Measurements from ENCODE around the gene NTSR1. TPM values are rescaled to one million over a fixed set of nuclear protein-coding genes. Genes with fewer than 3 reads are reported as not detected.

The NTSR1 gene
- polyA plus RNA-seq, 1 experiment = 0.09 TPM

GRCh38 chr20:62805711-62806382 lies 97.2 kb downstream of the NTSR1 start:
- TF ChIP-seq CTCF (IDR thresholded peaks at IDR 0.05; ENCODE audit: low read depth, low read length) = no peak
- H3K27ac ChIP-seq (ENCODE audit: low read depth, low read length) = no peak overlapping the region
- DNase-seq (ENCODE audit: low read depth, low spot score) = no peak
- H3K27me3 ChIP-seq (ENCODE audit: control insufficient read depth, insufficient read depth, low read length) = no peaks in the 10 kb centered on the region
- ChIA-PET CTCF (no interaction called here), POLR2A (interaction anchor here (0.5 to 1.0 kb wide), 2 partner anchors 16 to 131 kb away, joined by 3 to 4 read pairs; no protein-coding TSS in a partner anchor)
- H3K9me3 ChIP-seq (ENCODE audit: control insufficient read depth, insufficient read depth, low read length) = no peaks in the 10 kb centered on the region; the same call in 1 of the 2 replicates
- H3K4me3 ChIP-seq (ENCODE audit: low read depth, low read length) = peak overlapping the region; percentile 68

DNA sequence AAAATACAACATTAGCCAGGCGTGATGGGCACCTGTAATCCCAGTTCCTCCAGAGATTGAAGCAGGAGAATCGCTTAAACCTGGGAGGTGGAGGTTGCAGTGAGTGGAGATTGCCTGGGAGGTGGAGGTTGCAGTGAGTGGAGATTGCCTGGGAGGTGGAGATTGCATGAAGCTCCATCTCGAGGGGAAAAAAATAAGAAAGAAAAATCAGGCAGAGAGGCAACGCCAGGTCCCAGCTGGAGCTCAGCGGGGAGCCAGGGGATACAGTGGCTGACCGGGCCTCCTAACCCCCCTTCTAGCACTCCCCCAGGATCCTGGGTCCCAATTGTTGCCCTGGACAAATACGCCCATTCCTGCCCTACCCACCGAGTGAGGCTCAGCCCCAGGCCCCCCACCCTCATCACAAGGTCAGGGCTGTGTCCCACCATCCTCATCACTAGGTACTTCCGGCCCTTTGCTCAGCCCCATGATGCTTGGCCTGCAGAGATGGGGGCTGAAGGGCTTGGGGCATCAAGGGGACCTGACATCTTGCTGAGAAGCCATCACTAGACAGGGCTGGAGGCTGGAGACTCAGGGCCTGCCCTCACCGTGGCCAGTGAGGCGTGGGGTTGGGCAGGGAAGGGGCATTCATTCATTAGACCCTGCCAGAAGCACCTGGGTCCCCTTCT lies 97.9 kb downstream of the NTSR1 start:
- no peak for DNase-seq (ENCODE audit: low read depth, low spot score)

DNA sequence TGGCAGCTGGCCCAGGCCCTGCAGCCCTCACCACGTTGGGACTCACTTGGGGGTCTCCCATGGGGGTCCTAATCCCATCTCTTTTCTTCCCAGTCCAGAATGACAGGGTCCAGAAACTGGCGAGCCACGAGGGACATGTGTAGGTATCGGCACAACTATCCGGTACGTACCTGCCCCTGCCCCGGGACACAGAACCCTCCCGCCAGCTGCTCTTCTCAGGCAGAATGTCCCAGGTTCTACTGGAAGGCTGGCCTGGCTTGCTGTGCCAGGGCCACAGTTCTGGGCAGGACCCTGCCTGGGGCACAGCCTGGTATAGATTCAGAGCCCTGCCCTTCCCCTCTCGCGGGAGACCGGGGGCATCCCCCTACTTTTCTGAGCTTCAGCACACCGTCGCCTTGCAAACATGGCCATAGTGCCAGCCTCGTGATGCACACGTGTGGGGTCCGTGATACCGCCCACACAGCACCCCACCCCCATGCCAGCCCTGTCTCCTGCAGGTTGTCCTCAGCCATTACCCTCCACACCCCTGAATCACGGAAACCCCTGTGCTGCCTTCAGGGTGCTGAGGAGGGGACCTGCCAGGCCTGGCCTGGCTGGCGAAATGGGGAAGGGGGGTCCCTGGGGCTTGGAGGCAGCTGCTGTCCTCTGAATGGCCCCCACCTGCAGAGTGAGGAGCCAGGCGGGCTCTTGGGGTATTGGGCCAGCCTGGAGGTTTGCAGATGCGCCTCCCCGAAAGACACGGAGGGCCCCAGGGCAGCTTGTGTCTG lies 99.0 kb downstream of the NTSR1 start:
- POLR2A ChIA-PET = no interaction called here

More for the DNA sequence above, 97.9 kb downstream of the NTSR1 start:
- no peak overlapping the region for H3K27ac ChIP-seq (ENCODE audit: low read depth, low read length)
- TF ChIP-seq CTCF (IDR thresholded peaks at IDR 0.05; ENCODE audit: low read depth, low read length) = no peak
- CTCF ChIA-PET = no interaction called here
- peak overlapping the region; percentile 68 for H3K4me3 ChIP-seq (ENCODE audit: low read depth, low read length)
- H3K9me3 ChIP-seq (ENCODE audit: control insufficient read depth, insufficient read depth, low read length) = no peaks in the 10 kb centered on the region; the same call in 1 of the 2 replicates
- POLR2A ChIA-PET = no interaction called here
- no peaks in the 10 kb centered on the region for H3K27me3 ChIP-seq (ENCODE audit: control insufficient read depth, insufficient read depth, low read length)

DNA sequence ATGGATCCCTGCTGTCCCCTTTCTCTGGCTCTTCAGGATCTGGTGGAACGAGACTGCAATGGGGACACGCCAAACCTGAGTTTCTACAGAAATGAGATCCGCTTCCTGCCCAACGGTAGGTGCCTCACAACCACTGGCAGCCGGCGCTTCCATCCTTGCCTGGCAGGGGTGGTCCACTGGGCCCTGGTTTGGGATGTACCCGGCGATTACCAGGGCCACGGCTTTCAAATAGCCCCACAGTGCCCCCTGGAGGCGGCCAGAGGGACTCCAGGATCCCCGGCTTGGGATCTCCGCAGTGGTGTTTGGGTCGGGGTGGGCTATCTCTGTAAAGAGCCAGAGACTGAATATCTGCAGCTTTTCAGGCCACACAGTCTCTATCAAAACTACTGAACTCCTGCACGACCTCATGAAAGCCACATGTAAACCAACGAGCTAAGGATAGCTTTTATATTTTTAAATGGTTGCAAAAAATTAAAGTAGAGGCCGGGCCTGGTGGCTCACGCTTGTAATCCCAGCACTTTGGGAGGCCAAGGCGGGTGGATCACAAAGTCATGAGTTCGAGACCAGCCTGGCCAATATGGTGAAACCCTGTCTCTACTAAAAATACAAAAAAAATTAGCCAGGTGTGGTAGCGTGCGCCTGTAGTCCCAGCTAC lies 99.7 kb downstream of the NTSR1 start:
- DNase-seq (ENCODE audit: low read depth, low spot score) = no peak
- ChIA-PET POLR2A (no interaction called here), CTCF (interaction anchor here (0.6 to 2.2 kb wide), 38 partner anchors 8 to 204 kb away, joined by 3 to 11 read pairs (median 4); partner anchors contain the start of genes MRGBP and TCFL5)
- Histone ChIP-seq H3K27me3 (ENCODE audit: control insufficient read depth, insufficient read depth, low read length) (no peaks in the 10 kb centered on the region), H3K9me3 (ENCODE audit: control insufficient read depth, insufficient read depth, low read length) (no peaks in the 10 kb centered on the region; the same call in 1 of the 2 replicates), H3K4me3 (ENCODE audit: low read depth, low read length) (no peak overlapping the region), H3K27ac (ENCODE audit: low read depth, low read length) (no peak overlapping the region)
- TF ChIP-seq CTCF (IDR thresholded peaks at IDR 0.05; ENCODE audit: low read depth, low read length) = peak; percentile 94

More for the DNA sequence above, 99.0 kb downstream of the NTSR1 start:
- CTCF ChIA-PET = interaction anchor here (0.6 to 2.2 kb wide), 22 partner anchors 8 to 191 kb away, joined by 3 to 11 read pairs (median 6); partner anchors contain the start of gene MRGBP
- H3K9me3 ChIP-seq (ENCODE audit: control insufficient read depth, insufficient read depth, low read length) = no peaks in the 10 kb centered on the region; the same call in 1 of the 2 replicates
- no peak overlapping the region for H3K4me3 ChIP-seq (ENCODE audit: low read depth, low read length)
- H3K27me3 ChIP-seq (ENCODE audit: control insufficient read depth, insufficient read depth, low read length) = no peaks in the 10 kb centered on the region
- DNase-seq (ENCODE audit: low read depth, low spot score) = no peak
- TF ChIP-seq CTCF (IDR thresholded peaks at IDR 0.05; ENCODE audit: low read depth, low read length) = no peak
- H3K27ac ChIP-seq (ENCODE audit: low read depth, low read length) = no peak overlapping the region

Data from AG04450 (cell line).